K562 (cell line): ENCODE data around the gene LYPD6B.

Experiments
- BDP1 ChIP-seq: IDR thresholded peaks from 3 replicates; pipeline ENCODE4 v1.6.1; 2011; ENCODE audit not compliant: insufficient read length, insufficient read depth
- CREB3 ChIP-seq: fragments of 450-650 bp; conservative IDR thresholded peaks from 2 replicates; pipeline ENCODE4 v1.6.1; 2016; ENCODE audit warnings: missing genetic modification characterization, low read depth, mild to moderate bottlenecking, missing compliant biosample characterization, moderate library complexity
- FOXM1 ChIP-seq, 2 experiments: fragments of 450-650 bp in 1 of 2; sonication (generic) in 1 of 2; formaldehyde crosslinking in 1 of 2; IDR thresholded peaks; 2 replicates each; pipeline versions ENCODE4 v1.6.1 to v1.9.0; 2017 to 2022; ENCODE audit warnings: low read depth in 2 of 2, mild to moderate bottlenecking in 2 of 2, missing genetic modification reagents in 1 of 2, moderate library complexity in 1 of 2
- MAFG ChIP-seq: fragments of 450-650 bp; conservative IDR thresholded peaks from 2 replicates; pipeline ENCODE4 v1.6.1; 2016; ENCODE audit warnings: missing genetic modification characterization, missing compliant biosample characterization
- POLR2AphosphoS5 ChIP-seq: IDR thresholded peaks from 2 replicates; pipeline ENCODE4 v1.6.1; 2011; ENCODE audit warnings: mild to moderate bottlenecking, low read depth, low read length, moderate library complexity; ENCODE audit not compliant: control insufficient read depth, insufficient read depth
- TCF7L2 ChIP-seq: fragments of 150-350 bp; IDR thresholded peaks from 2 replicates; pipeline ENCODE4 v1.6.1; 2016; ENCODE audit warnings: low read depth, mild to moderate bottlenecking, low read length, moderate library complexity
- TEAD4 ChIP-seq, 2 experiments: sonication (generic) in 1 of 2; formaldehyde crosslinking in 1 of 2; IDR thresholded peaks; 2 replicates each; pipeline versions ENCODE4 v1.6.1 to v1.8.0; 2012 to 2022; ENCODE audit warnings: borderline replicate concordance in 1 of 2, inconsistent platforms in 1 of 2, low read length in 1 of 2, mild to moderate bottlenecking in 1 of 2, missing genetic modification reagents in 1 of 2
- ZBTB26 ChIP-seq: fragments of 450-650 bp; formaldehyde crosslinking; IDR thresholded peaks from 2 replicates; pipeline ENCODE4 v1.4.0; 2022; ENCODE audit warnings: missing genetic modification characterization

GRCh38 chr2:149189769-149190168 is 151.3 kb downstream of the LYPD6B start:
- TF ChIP-seq TCF7L2, result no peak
- TF ChIP-seq CREB3, result no peak
- TF ChIP-seq TEAD4 (IDR thresholded peaks at IDR 0.05; ENCODE audit: low read length), result no peak
- no peak for TF ChIP-seq TEAD4 (CRISPR knock-in tag; IDR thresholded peaks at IDR 0.05; ENCODE audit: borderline replicate concordance)
- TF ChIP-seq ZBTB26 (CRISPR knock-in tag), result no peak
- no peak for TF ChIP-seq FOXM1 (IDR thresholded peaks at IDR 0.05; ENCODE audit: low read depth)
- no peak for TF ChIP-seq FOXM1 (CRISPR knock-in tag; IDR thresholded peaks at IDR 0.05; ENCODE audit: low read depth)
- no peak for TF ChIP-seq POLR2AphosphoS5
- no peak for TF ChIP-seq MAFG (tag)
- no peak for TF ChIP-seq BDP1
